Thyroid gland (tissue), 4 donors: ENCODE measurements around the gene UBASH3B. TPM values are rescaled to one million over a fixed set of nuclear protein-coding genes. Genes with fewer than 3 reads are reported as not detected.

ENCODE experiments used
- DNase-seq, 2 donors: peaks; one replicate each; pipeline ENCODE4 v3.0.0-alpha.2; 2019
- H3K27ac ChIP-seq, 3 donors: fragments of 200-600 bp; sonication (generic); 1 replicate in 2 of 3; 2 replicates in 1 of 3; pipeline ENCODE4 v1.5.1; 2016 to 2019; ENCODE audit warnings: mild to moderate bottlenecking in 1 of 3, moderate library complexity in 1 of 3
- H3K27me3 ChIP-seq: fragments of 200-600 bp; sonication (generic); one replicate; pipeline ENCODE4 v1.5.1; 2019
- H3K36me3 ChIP-seq, 2 donors: fragments of 200-600 bp; sonication (generic); one replicate each; pipeline ENCODE4 v1.5.1; 2016 to 2019
- H3K4me1 ChIP-seq, 2 donors: fragments of 200-600 bp; sonication (generic); one replicate each; pipeline ENCODE4 v1.5.1; 2017 to 2019
- H3K4me3 ChIP-seq, 3 donors: fragments of 200-600 bp; sonication (generic); replicated peaks in 1 of 3; 1 replicate in 2 of 3; 2 replicates in 1 of 3; pipeline ENCODE4 v1.5.1; 2016; ENCODE audit warnings: mild to moderate bottlenecking in 1 of 3
- H3K9me3 ChIP-seq: fragments of 200-600 bp; sonication (generic); one replicate; pipeline ENCODE4 v1.5.1; 2017
- POLR2A ChIP-seq, 2 donors: fragments of 450-650 bp; IDR thresholded peaks; one replicate each; pipeline ENCODE4 v1.6.1; 2017; ENCODE audit warnings: antibody characterized with exemption in 2 of 2, mild to moderate bottlenecking in 2 of 2, moderate library complexity in 1 of 2
- WGBS, 2 donors: methylation state at CpG; one replicate each; pipeline ENCODE4 v1.1.5; 2017; 5-methylcytosine and 5-hydroxymethylcytosine counted together
- intact Hi-C: fragments of 100-400 bp; cut with DNase I; formaldehyde crosslinking; loops from one replicate; pipeline ENCODE4 v1.15.1; 2023
- total RNA-seq, 4 donors: library from RNA; depleted of rRNA; stranded (reverse); fragments of >200 nt; gene quantifications; one replicate each; pipeline ENCODE4 v1.2.3, GENCODE V29; 2016
- TF ChIP-seq, protein P1 (sequence below), 6 experiments: fragments of 200-600 bp in 3 of 6; fragments of 450-650 bp in 3 of 6; sonication (generic) in 3 of 6; IDR thresholded peaks; one replicate each; pipeline ENCODE4 v1.5.1; 2016 to 2019; ENCODE audit warnings: antibody characterized with exemption in 6 of 6, mild to moderate bottlenecking in 2 of 6, inconsistent platforms in 1 of 6, moderate library complexity in 1 of 6

The UBASH3B gene
- total RNA-seq, 4 donors from 2014 or later = 4.3 to 16.6 (median 9.1) TPM

DNA sequence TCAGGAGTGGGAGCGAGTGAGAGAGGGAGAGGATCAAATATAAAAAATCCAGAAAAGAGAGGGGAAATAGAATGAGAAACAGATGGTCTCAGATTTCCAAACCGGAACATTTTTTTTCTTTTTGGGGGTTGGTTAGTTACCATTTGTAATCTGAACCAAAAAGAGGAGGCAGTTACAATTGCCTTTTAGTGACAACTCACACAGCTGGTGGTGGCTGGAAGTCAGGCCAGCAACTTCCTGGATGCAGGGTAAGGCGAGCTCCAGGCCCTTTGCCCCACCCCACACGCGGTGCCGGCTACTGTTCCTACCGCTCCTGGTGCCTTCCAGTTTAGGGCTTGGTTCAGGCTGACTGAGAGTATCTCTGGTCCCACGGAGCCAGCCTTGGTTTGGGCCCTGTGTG lies 21.0 kb upstream of the UBASH3B start:
- peaks cover 0 to 3% of the 10 kb centered on the region in 2 donors for H3K4me1 ChIP-seq
- no peak for DNase-seq
- no peaks in the 10 kb centered on the region for H3K36me3 ChIP-seq
- H3K27me3 ChIP-seq = no peaks in the 10 kb centered on the region
- H3K27ac ChIP-seq = no peak overlapping the region
- WGBS, 2 donors = 56 to 81% methylated on average over 8 of the region's 8 CpGs
- H3K9me3 ChIP-seq = no peaks in the 10 kb centered on the region
- no peak overlapping the region for H3K4me3 ChIP-seq
- TF ChIP-seq, protein P1, sequence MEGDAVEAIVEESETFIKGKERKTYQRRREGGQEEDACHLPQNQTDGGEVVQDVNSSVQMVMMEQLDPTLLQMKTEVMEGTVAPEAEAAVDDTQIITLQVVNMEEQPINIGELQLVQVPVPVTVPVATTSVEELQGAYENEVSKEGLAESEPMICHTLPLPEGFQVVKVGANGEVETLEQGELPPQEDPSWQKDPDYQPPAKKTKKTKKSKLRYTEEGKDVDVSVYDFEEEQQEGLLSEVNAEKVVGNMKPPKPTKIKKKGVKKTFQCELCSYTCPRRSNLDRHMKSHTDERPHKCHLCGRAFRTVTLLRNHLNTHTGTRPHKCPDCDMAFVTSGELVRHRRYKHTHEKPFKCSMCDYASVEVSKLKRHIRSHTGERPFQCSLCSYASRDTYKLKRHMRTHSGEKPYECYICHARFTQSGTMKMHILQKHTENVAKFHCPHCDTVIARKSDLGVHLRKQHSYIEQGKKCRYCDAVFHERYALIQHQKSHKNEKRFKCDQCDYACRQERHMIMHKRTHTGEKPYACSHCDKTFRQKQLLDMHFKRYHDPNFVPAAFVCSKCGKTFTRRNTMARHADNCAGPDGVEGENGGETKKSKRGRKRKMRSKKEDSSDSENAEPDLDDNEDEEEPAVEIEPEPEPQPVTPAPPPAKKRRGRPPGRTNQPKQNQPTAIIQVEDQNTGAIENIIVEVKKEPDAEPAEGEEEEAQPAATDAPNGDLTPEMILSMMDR (IDR thresholded peaks at IDR 0.05) = no peak
- no peak for TF ChIP-seq POLR2A (IDR thresholded peaks at IDR 0.05)
- intact Hi-C loops = loop anchor here (2.0 to 10.0 kb wide), 2 partner anchors 146 to 220 kb away; no protein-coding TSS in a partner anchor

DNA sequence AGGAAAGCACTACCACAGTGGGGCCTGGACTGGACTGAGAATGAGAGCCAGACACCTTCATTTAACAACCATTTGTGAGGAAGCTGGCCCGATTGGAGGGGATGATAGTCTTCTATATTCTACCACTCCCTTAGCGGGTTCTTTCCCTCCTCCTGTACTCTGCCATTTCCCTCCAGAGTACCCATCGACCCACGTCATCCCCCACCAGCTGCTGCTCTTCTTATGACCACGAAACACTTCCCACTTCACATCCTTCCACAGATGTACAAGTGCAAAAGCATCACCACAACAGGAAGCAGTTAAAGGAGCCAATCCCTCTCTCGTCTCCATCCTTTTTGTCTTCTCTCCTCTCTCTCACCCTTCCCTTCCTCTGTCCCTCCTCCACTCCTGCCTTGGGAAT lies 18.0 kb upstream of the UBASH3B start:
- no peaks in the 10 kb centered on the region for H3K27me3 ChIP-seq
- TF ChIP-seq, protein P1 (IDR thresholded peaks at IDR 0.05) = no peak
- TF ChIP-seq POLR2A (IDR thresholded peaks at IDR 0.05) = no peak
- no peaks in the 10 kb centered on the region for H3K9me3 ChIP-seq
- 78% methylated on average over 6 of the region's 6 CpGs for WGBS, 2 donors
- DNase-seq = no peak
- intact Hi-C loops = loop anchor here (10.0 kb wide), 1 partner anchor 217 kb away; no protein-coding TSS in a partner anchor
- H3K4me3 ChIP-seq = no peak overlapping the region
- peaks cover 0 to under 1% of the 10 kb centered on the region in 2 donors for H3K4me1 ChIP-seq
- H3K36me3 ChIP-seq = no peaks in the 10 kb centered on the region
- H3K27ac ChIP-seq = no peak overlapping the region

DNA sequence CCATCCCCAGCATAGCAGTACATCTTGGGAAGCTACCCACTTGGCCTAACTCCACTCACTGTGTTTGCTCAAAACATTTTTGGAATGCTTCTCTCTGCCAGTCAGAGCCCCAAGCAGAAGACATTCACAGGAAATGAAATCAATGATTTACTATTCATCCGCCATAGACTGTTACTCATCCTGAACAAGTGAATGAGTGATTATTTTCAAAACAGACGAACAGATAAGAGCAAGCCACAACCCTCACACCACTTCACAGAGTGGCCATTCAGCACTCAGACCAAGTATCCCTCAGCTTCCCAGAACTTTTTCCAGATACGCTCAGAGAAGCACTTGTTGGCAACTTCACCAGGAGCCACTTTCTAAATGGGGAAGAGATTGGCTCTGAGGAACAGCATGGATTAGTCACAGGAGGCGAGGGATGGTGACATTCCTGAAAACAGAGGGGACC lies 13.0 kb upstream of the UBASH3B start:
- Histone ChIP-seq H3K9me3 (no peaks in the 10 kb centered on the region), H3K27ac (no peak overlapping the region), H3K4me3 (no peak overlapping the region), H3K36me3 (no peaks in the 10 kb centered on the region), H3K4me1 (no peaks in the 10 kb centered on the region), H3K27me3 (no peaks in the 10 kb centered on the region)
- TF ChIP-seq, protein P1 (IDR thresholded peaks at IDR 0.05) = no peak
- TF ChIP-seq POLR2A (IDR thresholded peaks at IDR 0.05) = no peak
- intact Hi-C loops = no loop called here
- 52% methylated on average over 4 of the region's 4 CpGs for WGBS, 2 donors
- no peak for DNase-seq

DNA sequence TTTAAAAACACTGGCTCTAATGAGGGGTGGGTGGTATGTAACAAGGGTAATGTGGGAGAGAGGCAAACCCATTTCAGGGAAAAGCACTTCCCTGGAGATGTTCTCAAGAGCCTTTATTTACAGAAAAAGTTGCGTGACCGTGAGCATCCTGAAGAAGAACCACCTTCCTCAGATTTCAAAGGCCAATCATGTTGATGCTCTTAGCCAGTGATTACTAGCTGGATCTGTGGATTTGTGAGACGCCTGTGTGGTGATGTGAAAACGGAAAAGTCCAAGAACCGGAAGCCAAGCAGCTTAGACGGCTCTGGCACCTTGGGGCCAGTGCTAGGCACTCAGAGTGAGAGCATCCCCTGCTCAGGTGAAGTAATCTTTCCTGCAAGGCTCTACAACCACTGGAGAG lies 12.6 kb upstream of the UBASH3B start:
- intact Hi-C loops = no loop called here
- no peak overlapping the region for H3K27ac ChIP-seq

DNA sequence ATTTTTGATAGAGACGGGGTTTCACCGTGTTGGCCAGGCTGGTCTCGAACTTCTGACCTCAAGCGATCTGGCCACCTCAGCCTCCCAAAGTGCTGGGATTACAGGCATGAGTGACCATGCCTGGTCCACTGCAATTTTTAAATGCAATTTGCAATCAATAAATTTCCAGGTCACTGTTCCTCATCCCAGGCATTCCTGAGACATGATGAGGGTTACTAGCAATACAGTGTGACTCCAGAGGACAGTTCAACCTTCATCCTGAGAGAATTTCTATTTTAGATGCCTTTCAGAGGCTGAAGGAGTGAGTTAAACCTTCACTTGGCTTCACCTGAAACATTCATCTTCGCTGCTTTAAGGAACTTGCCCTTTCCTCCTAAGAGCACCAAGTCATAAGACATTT lies 9.7 kb upstream of the UBASH3B start:
- no peak for DNase-seq
- WGBS, 2 donors = 94 to 97% methylated on average over 5 of the region's 5 CpGs
- intact Hi-C loops = no loop called here
- Histone ChIP-seq H3K27ac (no peak overlapping the region), H3K36me3 (no peaks in the 10 kb centered on the region), H3K9me3 (no peaks in the 10 kb centered on the region), H3K4me3 (no peak overlapping the region), H3K4me1 (no peaks in the 10 kb centered on the region), H3K27me3 (no peaks in the 10 kb centered on the region)
- no peak for TF ChIP-seq POLR2A (IDR thresholded peaks at IDR 0.05)
- TF ChIP-seq, protein P1 (IDR thresholded peaks at IDR 0.05) = no peak

More for the DNA sequence above, 12.6 kb upstream of the UBASH3B start:
- Histone ChIP-seq H3K9me3 (no peaks in the 10 kb centered on the region), H3K27me3 (no peaks in the 10 kb centered on the region), H3K4me1 (no peaks in the 10 kb centered on the region), H3K4me3 (no peak overlapping the region), H3K36me3 (no peaks in the 10 kb centered on the region)
- no peak for DNase-seq
- TF ChIP-seq, protein P1 (IDR thresholded peaks at IDR 0.05) = no peak
- no peak for TF ChIP-seq POLR2A (IDR thresholded peaks at IDR 0.05)
- WGBS, 2 donors = 71 to 78% methylated on average over 6 of the region's 6 CpGs
